MV-4-11 (cell line): ENCODE measurements around the gene DLD.
"Not testable (repeated sequence)": the region's sequence is repeated elsewhere in the genome, so short reads cannot be mapped to it uniquely, and the experiment has no call there.

Source experiments
- DNase-seq: peaks from one replicate; lab custom pipeline; 2025; lab: John Stamatoyannopoulos, UW

The DLD gene

GRCh38 chr7:107915541-107915940 is 24.6 kb downstream of the DLD start:
- DNase-seq: no peak

- DNase-seq: no peak
Observed at GRCh38 chr7:107917763-107918651, 27.0 kb downstream of the DLD start.

- DNase-seq: no peak
Observed at GRCh38 chr7:107918948-107919347, 28.0 kb downstream of the DLD start.

GRCh38 chr7:107920048-107920772 is 29.2 kb downstream of the DLD start:
- peak; percentile 35 for DNase-seq

GRCh38 chr7:107921826-107922225 is 30.8 kb downstream of the DLD start:
- DNase-seq: not testable (repeated sequence)

- DNase-seq: no peak
Observed at GRCh38 chr7:107922886-107923285, 31.9 kb downstream of the DLD start.

GRCh38 chr7:107924841-107925504 is 34.0 kb downstream of the DLD start:
- peak; percentile 71 for DNase-seq

- no peak for DNase-seq
Observed at GRCh38 chr7:107926481-107926880, 35.5 kb downstream of the DLD start.

GRCh38 chr7:107931740-107932515 is 40.9 kb downstream of the DLD start:
- no peak for DNase-seq

GRCh38 chr7:107932805-107933204 is 41.8 kb downstream of the DLD start:
- DNase-seq: no peak

GRCh38 chr7:107933386-107934013 is 42.5 kb downstream of the DLD start:
- DNase-seq: no peak

- no peak for DNase-seq
Observed at GRCh38 chr7:107934991-107935770, 44.2 kb downstream of the DLD start.

GRCh38 chr7:107936312-107936711 is 45.3 kb downstream of the DLD start:
- no peak for DNase-seq

- DNase-seq: no peak
Observed at GRCh38 chr7:107937531-107937930, 46.5 kb downstream of the DLD start.

- DNase-seq: no peak
Observed at GRCh38 chr7:107938456-107939250, 47.7 kb downstream of the DLD start.

GRCh38 chr7:107939573-107940489 is 48.8 kb downstream of the DLD start:
- DNase-seq: no peak

- DNase-seq: no peak
Observed at GRCh38 chr7:107940951-107941350, 50.0 kb downstream of the DLD start.

GRCh38 chr7:107943018-107943417 is 52.0 kb downstream of the DLD start:
- no peak for DNase-seq
